Calu3 (cell line): ENCODE data around the gene RNF168. TPM values are rescaled to one million over a fixed set of nuclear protein-coding genes. Genes with fewer than 3 reads are reported as not detected.
A peak's percentile ranks its signal among the peaks of the same experiment; 100 is the strongest.

ENCODE experiments used
- BruUV-seq: library from RNA; stranded (reverse); fragments of 400-500 nt; replicated peaks from 2 replicates; lab custom pipeline; 2021; lab: Mats Ljungman, UMichigan
- CTCF ChIA-PET: fragments of 300-600 bp; sonication (Branson Sonifier 250); formaldehyde crosslinking; loops from one replicate; lab custom pipeline; 2022; ENCODE audit warnings: antibody characterized with exemption; lab: Charles Lee
- DNase-seq: peaks from one replicate; pipeline ENCODE4 v3.0.0; 2022
- H3K27ac Mint-ChIP-seq: one replicate; pipeline ENCODE4 v1.8.0; 2022; ENCODE audit warnings: mixed read lengths; ENCODE audit not compliant: unreplicated experiment
- H3K27me3 Mint-ChIP-seq: one replicate; pipeline ENCODE4 v1.8.0; 2022; ENCODE audit warnings: mixed read lengths; ENCODE audit not compliant: unreplicated experiment
- H3K36me3 Mint-ChIP-seq: one replicate; pipeline ENCODE4 v1.8.0; 2022; ENCODE audit warnings: mild to moderate bottlenecking, moderate library complexity, mixed read lengths; ENCODE audit not compliant: insufficient read depth, unreplicated experiment
- H3K4me1 Mint-ChIP-seq: one replicate; pipeline ENCODE4 v1.8.0; 2022; ENCODE audit warnings: mild to moderate bottlenecking, low read depth, mixed read lengths; ENCODE audit not compliant: unreplicated experiment
- H3K4me3 Mint-ChIP-seq: one replicate; pipeline ENCODE4 v1.8.0; 2022; ENCODE audit warnings: mild to moderate bottlenecking, low read depth, moderate library complexity, mixed read lengths; ENCODE audit not compliant: unreplicated experiment
- H3K9me3 Mint-ChIP-seq: one replicate; pipeline ENCODE4 v1.8.0; 2022; ENCODE audit warnings: low read depth, mixed read lengths; ENCODE audit not compliant: unreplicated experiment
- intact Hi-C: fragments of 100-400 bp; cut with micrococcal nuclease; formaldehyde crosslinking; loops from one replicate; pipeline ENCODE4 v1.10.0; 2022; ENCODE audit not compliant: unreplicated experiment
- total RNA-seq: library from RNA; stranded (reverse); gene quantifications from 2 replicates; pipeline ENCODE4 v1.2.3, GENCODE V29; 2022
- TF ChIP-seq, protein P1 (sequence below): fragments of 200-600 bp; IDR thresholded peaks from one replicate; pipeline ENCODE4 v1.8.0; 2022; ENCODE audit warnings: antibody characterized with exemption; ENCODE audit not compliant: unreplicated experiment

The RNF168 gene
- total RNA-seq, 1 experiment from 2014 or later = 29.2 TPM

DNA sequence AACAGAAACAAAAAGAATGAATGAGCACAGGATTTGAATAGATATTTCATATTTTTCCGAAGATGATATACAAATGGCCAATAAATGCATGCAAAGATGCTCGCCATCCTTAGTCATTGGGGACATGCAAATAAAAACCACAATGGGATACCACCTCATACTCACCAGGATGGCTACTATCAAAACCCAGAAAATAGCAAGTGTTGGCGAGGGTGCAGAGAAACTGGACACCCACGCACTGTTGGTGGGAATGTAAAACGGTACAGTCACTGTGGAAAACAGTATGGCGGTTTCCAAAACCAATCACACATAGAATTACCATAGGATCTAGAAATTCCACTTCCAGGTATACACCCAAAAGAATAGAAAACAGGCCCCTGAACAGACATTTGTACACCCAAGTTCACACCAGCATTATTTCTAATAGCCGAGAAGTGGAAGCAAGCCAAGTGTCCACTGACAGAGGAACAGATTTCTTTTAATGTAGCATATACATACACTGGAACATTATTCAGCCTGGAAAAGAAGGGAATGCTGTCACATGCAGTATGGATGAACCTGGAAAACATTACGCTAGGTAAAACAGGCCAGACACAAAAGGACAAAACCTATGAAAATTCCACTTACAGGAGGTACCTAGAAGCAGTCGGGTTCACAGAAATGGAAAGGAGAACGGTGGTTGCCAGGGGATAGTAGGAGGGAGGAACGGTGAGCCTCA lies 3.6 kb downstream of the RNF168 start:
- H3K27me3 Mint-ChIP-seq = no peaks in the 10 kb centered on the region
- peaks cover 68% of the 10 kb centered on the region for H3K36me3 Mint-ChIP-seq
- peak overlapping the region; percentile 99 for H3K27ac Mint-ChIP-seq
- DNase-seq = no peak
- peak overlapping the region; percentile 98 for H3K4me3 Mint-ChIP-seq
- H3K9me3 Mint-ChIP-seq = no peaks in the 10 kb centered on the region
- no TSS peak for BruUV-seq
- CTCF ChIA-PET = no interaction called here
- peaks cover 18% of the 10 kb centered on the region for H3K4me1 Mint-ChIP-seq
- intact Hi-C loops = no loop called here
- TF ChIP-seq, protein P1, sequence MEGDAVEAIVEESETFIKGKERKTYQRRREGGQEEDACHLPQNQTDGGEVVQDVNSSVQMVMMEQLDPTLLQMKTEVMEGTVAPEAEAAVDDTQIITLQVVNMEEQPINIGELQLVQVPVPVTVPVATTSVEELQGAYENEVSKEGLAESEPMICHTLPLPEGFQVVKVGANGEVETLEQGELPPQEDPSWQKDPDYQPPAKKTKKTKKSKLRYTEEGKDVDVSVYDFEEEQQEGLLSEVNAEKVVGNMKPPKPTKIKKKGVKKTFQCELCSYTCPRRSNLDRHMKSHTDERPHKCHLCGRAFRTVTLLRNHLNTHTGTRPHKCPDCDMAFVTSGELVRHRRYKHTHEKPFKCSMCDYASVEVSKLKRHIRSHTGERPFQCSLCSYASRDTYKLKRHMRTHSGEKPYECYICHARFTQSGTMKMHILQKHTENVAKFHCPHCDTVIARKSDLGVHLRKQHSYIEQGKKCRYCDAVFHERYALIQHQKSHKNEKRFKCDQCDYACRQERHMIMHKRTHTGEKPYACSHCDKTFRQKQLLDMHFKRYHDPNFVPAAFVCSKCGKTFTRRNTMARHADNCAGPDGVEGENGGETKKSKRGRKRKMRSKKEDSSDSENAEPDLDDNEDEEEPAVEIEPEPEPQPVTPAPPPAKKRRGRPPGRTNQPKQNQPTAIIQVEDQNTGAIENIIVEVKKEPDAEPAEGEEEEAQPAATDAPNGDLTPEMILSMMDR = no peak

DNA sequence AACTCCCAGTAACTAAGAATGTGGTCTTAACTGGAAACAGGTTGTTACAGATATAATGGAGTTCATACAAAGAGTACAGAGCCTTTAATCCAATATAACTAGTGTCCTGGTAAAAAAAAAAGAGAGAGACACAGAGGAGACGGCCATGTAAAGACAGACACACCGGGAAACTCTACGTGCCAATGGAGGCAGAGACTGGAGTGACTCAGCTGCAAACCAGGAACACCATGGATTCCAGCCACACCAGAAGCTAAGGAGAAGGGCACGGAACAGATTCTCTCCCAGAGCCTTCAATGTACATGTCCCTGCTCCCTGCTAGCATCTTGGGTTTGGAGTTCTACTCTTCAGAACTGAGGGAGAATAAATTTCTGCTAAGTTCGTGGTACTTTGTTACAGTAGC lies 4.5 kb downstream of the RNF168 start:
- TF ChIP-seq, protein P1 = no peak
- intact Hi-C loops = no loop called here
- H3K4me1 Mint-ChIP-seq = peaks cover 18% of the 10 kb centered on the region
- H3K27ac Mint-ChIP-seq = peak overlapping the region; percentile 99
- peaks cover 68% of the 10 kb centered on the region for H3K36me3 Mint-ChIP-seq
- BruUV-seq = no TSS peak
- peak overlapping the region; percentile 98 for H3K4me3 Mint-ChIP-seq
- no peaks in the 10 kb centered on the region for H3K27me3 Mint-ChIP-seq
- peak; percentile 43 for DNase-seq
- H3K9me3 Mint-ChIP-seq = no peaks in the 10 kb centered on the region
- CTCF ChIA-PET = no interaction called here

DNA sequence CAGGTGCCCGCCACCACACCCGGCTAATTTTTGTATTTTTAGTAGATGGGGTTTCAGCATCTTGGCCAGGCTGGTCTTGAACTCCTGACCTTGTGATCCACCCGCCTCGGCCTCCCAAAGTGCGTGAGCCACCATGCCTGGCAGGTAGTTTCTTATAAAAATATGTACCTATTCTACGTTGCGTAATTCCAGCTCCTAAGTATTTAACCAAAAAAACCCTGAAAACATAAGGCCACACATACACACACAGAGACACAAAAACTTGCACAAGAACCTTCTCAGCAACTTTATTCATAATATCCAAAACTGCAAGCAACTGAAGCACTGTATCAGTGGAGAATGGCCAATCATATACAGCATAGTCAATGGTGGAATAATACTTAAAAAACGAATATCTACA lies 5.3 kb downstream of the RNF168 start:
- Mint-ChIP-seq H3K9me3 (no peaks in the 10 kb centered on the region), H3K27me3 (no peaks in the 10 kb centered on the region), H3K27ac (no peak overlapping the region), H3K4me1 (peaks cover 18% of the 10 kb centered on the region), H3K36me3 (peaks cover 60% of the 10 kb centered on the region), H3K4me3 (no peak overlapping the region)
- intact Hi-C loops = no loop called here
- TF ChIP-seq, protein P1 = no peak
- no peak for DNase-seq
- BruUV-seq = no TSS peak
- CTCF ChIA-PET = no interaction called here

DNA sequence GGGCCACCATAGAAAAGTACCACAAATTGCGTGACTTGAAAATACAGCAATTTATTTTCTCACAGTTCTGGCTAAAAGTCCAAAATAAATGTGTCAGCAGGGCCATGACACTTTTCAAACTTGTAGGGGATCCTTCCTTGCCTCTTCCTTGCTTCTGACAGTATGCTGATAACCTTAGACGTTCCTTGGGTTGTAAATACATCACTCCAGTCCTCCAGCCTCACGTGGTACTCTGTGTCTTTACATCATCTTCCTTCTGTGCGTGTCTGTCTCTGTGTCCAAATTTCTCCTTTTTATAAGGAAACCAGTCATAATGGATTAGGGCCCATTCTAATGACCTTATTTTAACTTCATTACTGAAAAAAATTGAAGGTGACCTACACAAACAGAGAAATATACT lies 7.4 kb downstream of the RNF168 start:
- no peak overlapping the region for H3K27ac Mint-ChIP-seq
- BruUV-seq = no TSS peak
- peaks cover 26% of the 10 kb centered on the region for H3K4me1 Mint-ChIP-seq
- no peak for DNase-seq
- no peak overlapping the region for H3K4me3 Mint-ChIP-seq
- H3K27me3 Mint-ChIP-seq = no peaks in the 10 kb centered on the region
- peaks cover 44% of the 10 kb centered on the region for H3K36me3 Mint-ChIP-seq
- H3K9me3 Mint-ChIP-seq = no peaks in the 10 kb centered on the region
- CTCF ChIA-PET = no interaction called here
- TF ChIP-seq, protein P1 = no peak
- intact Hi-C loops = no loop called here
